Transverse colon (tissue), 4 donors: ENCODE data around the gene FMO2. TPM values are rescaled to one million over a fixed set of nuclear protein-coding genes. Genes with fewer than 3 reads are reported as not detected.

Source experiments
- DNase-seq: peaks from one replicate; pipeline ENCODE4 v3.0.0-alpha.2; 2019
- H3K27ac ChIP-seq, 4 donors: fragments of 200-600 bp; sonication (generic); 2 replicates each; pipeline ENCODE4 v1.5.1; 2016 to 2018; ENCODE audit warnings: inconsistent platforms in 4 of 4
- H3K27me3 ChIP-seq: fragments of 200-600 bp; sonication (generic); 2 replicates; pipeline ENCODE4 v1.5.1; 2017; ENCODE audit warnings: inconsistent platforms
- H3K36me3 ChIP-seq, 4 donors: fragments of 200-600 bp; sonication (generic); 2 replicates each; pipeline ENCODE4 v1.5.1; 2017 to 2019; ENCODE audit warnings: inconsistent platforms in 4 of 4
- H3K4me1 ChIP-seq, 4 donors: fragments of 200-600 bp; sonication (generic); 2 replicates each; pipeline ENCODE4 v1.5.1; 2017 to 2020; ENCODE audit warnings: inconsistent platforms in 4 of 4
- H3K4me3 ChIP-seq, 4 donors: fragments of 200-600 bp; sonication (generic); 1 replicate in 1 of 4; 2 replicates in 3 of 4; pipeline versions ENCODE4 v1.5.1 to v1.6.1; 2017 to 2019; ENCODE audit warnings: inconsistent platforms in 4 of 4
- H3K9me3 ChIP-seq, 2 donors: fragments of 200-600 bp; sonication (generic); 2 replicates each; pipeline ENCODE4 v1.5.1; 2017 to 2019; ENCODE audit warnings: inconsistent platforms in 2 of 2
- EP300 ChIP-seq: sonication (generic); formaldehyde crosslinking; IDR thresholded peaks from one replicate; pipeline ENCODE4 v1.6.1; 2017; ENCODE audit warnings: antibody characterized with exemption, low read depth
- POLR2A ChIP-seq: fragments of 450-650 bp; IDR thresholded peaks from one replicate; pipeline ENCODE4 v1.6.1; 2016; ENCODE audit warnings: antibody characterized with exemption, mild to moderate bottlenecking, moderate library complexity
- POLR2AphosphoS5 ChIP-seq, 3 donors: sonication (generic); formaldehyde crosslinking; IDR thresholded peaks; one replicate each; pipeline ENCODE4 v1.6.1; 2016; ENCODE audit warnings: antibody characterized with exemption in 3 of 3
- WGBS, 2 donors: methylation state at CpG; one replicate each; pipeline ENCODE4 v1.1.5; 2018; ENCODE audit warnings: low coverage in 1 of 2; 5-methylcytosine and 5-hydroxymethylcytosine counted together
- in situ Hi-C, 4 donors: fragments of 200-750 bp; cut with MboI; loops; one replicate each; pipeline versions ENCODE4 v1.15.0 to v1.15.1; 2017; ENCODE audit warnings: low sequenced_read_pairs in 3 of 4, low pct_ligation_motif_present in 1 of 4, low pct_unique_long_range_greater_than_20kb in 1 of 4
- intact Hi-C: fragments of 100-400 bp; cut with DNase I; formaldehyde crosslinking; loops from one replicate; pipeline ENCODE4 v1.15.1; 2023; ENCODE audit warnings: low total_unique reads
- total RNA-seq, 4 donors: library from RNA; depleted of rRNA; stranded (reverse); fragments of >200 nt; gene quantifications; one replicate each; pipeline ENCODE4 v1.1.0, GENCODE V29; 2016
- TF ChIP-seq, protein P1 (sequence below), 5 experiments: fragments of 200-600 bp in 3 of 5; fragments of 450-650 bp in 2 of 5; sonication (generic) in 3 of 5; IDR thresholded peaks; 1 replicate in 2 of 5; 2 replicates in 3 of 5; pipeline ENCODE4 v1.5.1; 2016 to 2017; ENCODE audit warnings: antibody characterized with exemption in 5 of 5, inconsistent platforms in 3 of 5, mild to moderate bottlenecking in 2 of 5, moderate library complexity in 1 of 5

The FMO2 gene
- 10 to 100 TPM in 1 of 4 donors, 1 to 10 TPM in 2, not detected in 1; 3.0 to 12.5 (median 4.9) TPM for total RNA-seq

GRCh38 chr1:171185091-171185490 lies at the start of gene FMO2:
Gene FMO2 (plus strand): TSS chr1:171185300. CDS start chr1:171185714, 414 bp downstream.
- DNase-seq, result no peak
- Histone ChIP-seq H3K9me3 (no peaks in the 10 kb centered on the region), H3K4me1 (peaks cover 0 to 1% (median 0%) of the 10 kb centered on the region in 4 donors), H3K27ac (peak within 1 kb of the TSS in 1 of 4 donors; percentile 30), H3K36me3 (no peaks in the 10 kb centered on the region), H3K27me3 (no peaks in the 10 kb centered on the region), H3K4me3 (no peak within 1 kb of the TSS)
- intact Hi-C loops (no loop called here), in situ Hi-C loops (no loop called here)
- TF ChIP-seq POLR2AphosphoS5 (IDR thresholded peaks at IDR 0.05) (no peak), EP300 (no peak), POLR2A (no peak)
- TF ChIP-seq, protein P1, sequence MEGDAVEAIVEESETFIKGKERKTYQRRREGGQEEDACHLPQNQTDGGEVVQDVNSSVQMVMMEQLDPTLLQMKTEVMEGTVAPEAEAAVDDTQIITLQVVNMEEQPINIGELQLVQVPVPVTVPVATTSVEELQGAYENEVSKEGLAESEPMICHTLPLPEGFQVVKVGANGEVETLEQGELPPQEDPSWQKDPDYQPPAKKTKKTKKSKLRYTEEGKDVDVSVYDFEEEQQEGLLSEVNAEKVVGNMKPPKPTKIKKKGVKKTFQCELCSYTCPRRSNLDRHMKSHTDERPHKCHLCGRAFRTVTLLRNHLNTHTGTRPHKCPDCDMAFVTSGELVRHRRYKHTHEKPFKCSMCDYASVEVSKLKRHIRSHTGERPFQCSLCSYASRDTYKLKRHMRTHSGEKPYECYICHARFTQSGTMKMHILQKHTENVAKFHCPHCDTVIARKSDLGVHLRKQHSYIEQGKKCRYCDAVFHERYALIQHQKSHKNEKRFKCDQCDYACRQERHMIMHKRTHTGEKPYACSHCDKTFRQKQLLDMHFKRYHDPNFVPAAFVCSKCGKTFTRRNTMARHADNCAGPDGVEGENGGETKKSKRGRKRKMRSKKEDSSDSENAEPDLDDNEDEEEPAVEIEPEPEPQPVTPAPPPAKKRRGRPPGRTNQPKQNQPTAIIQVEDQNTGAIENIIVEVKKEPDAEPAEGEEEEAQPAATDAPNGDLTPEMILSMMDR (IDR thresholded peaks at IDR 0.05), result no peak
- 41 to 69% methylated on average over 5 to 6 of the region's 6 CpGs for WGBS, 2 donors

DNA sequence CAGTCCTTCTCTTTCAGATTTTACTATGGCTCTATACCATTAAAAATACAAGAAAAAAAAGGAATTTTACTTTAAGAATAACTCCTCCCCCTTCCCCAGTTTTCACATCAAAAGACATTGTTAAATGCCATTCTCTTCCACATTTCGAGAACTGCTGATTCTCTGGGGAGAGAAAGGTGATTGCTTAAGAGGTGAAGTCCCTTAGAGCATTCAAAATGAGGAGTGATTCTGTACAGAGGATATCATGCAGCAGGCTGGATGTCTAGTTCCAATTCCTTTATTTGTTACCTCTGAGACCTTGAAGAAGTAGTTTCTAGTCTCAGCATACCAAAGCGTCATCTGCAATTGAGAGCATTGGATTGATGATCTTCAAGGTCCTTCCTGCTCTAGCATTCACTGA lies 47.5 kb upstream of the FMO2 start:
- TF ChIP-seq, protein P1 (IDR thresholded peaks at IDR 0.05), result no peak
- TF ChIP-seq POLR2A, result no peak
- in situ Hi-C loops (no loop called here), intact Hi-C loops (loop anchor here (2.0 kb wide), 1 partner anchor 31 kb away; no protein-coding TSS in a partner anchor)
- WGBS, 2 donors, result 48 to 52% methylated on average over 2 of the region's 2 CpGs
- peaks cover 0 to 14% (median 2%) of the 10 kb centered on the region in 4 donors for H3K4me1 ChIP-seq
- H3K4me3 ChIP-seq, result no peak overlapping the region
- H3K9me3 ChIP-seq, result no peaks in the 10 kb centered on the region
- DNase-seq, result no peak
- no peak overlapping the region for H3K27ac ChIP-seq
- no peaks in the 10 kb centered on the region for H3K36me3 ChIP-seq
- H3K27me3 ChIP-seq, result no peaks in the 10 kb centered on the region

- Histone ChIP-seq H3K4me1 (peaks cover 0 to 16% (median 2%) of the 10 kb centered on the region in 4 donors), H3K4me3 (no peak overlapping the region)
- 81 to 82% methylated on average over 2 of the region's 2 CpGs for WGBS, 2 donors
Measured at GRCh38 chr1:171138980-171139379, 46.1 kb upstream of the FMO2 start.

DNA sequence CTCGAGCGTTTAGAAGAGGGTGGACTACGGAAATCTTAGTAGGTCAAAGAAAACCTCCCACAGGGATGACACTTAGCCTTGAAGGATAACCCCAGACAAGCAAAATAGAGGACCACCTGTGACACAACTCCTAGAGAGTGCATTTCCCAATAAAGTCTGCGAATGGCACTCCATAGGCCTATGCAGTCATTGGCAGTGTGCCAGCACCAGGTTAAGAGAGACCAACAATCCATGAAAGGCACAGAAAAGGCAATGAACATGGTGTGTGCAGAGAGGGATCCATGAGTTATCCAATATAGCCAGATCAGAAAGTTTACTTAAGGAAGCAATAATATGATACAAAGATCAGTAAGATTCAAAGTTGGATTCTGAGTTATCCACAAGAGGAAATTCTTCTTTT lies 45.2 kb upstream of the FMO2 start:
- TF ChIP-seq POLR2AphosphoS5 (IDR thresholded peaks at IDR 0.05), result no peak
- no peak for TF ChIP-seq POLR2A
- no peak for TF ChIP-seq EP300
- TF ChIP-seq, protein P1 (IDR thresholded peaks at IDR 0.05), result no peak
- Histone ChIP-seq H3K36me3 (no peaks in the 10 kb centered on the region), H3K4me3 (no peak overlapping the region), H3K27ac (peak overlapping the region in 2 of 4 donors; percentile 41 to 73), H3K4me1 (peaks cover 0 to 16% (median 2%) of the 10 kb centered on the region in 4 donors), H3K27me3 (no peaks in the 10 kb centered on the region), H3K9me3 (no peaks in the 10 kb centered on the region)
- in situ Hi-C loops, result no loop called here
- no peak for DNase-seq
- intact Hi-C loops, result no loop called here
- WGBS, 2 donors, result 83 to 89% methylated on average over 3 to 4 of the region's 4 CpGs

More at GRCh38 chr1:171138980-171139379, 46.1 kb upstream of the FMO2 start:
- intact Hi-C loops, result no loop called here
- no peak overlapping the region for H3K27ac ChIP-seq
- no peak for DNase-seq
- no peaks in the 10 kb centered on the region for H3K9me3 ChIP-seq
- H3K36me3 ChIP-seq, result no peaks in the 10 kb centered on the region
- TF ChIP-seq POLR2A (no peak), POLR2AphosphoS5 (IDR thresholded peaks at IDR 0.05) (no peak), EP300 (no peak)
- TF ChIP-seq, protein P1 (IDR thresholded peaks at IDR 0.05), result no peak
- in situ Hi-C loops, result no loop called here
- no peaks in the 10 kb centered on the region for H3K27me3 ChIP-seq
